ENCODE data around the gene LRP1B. TPM values are rescaled to one million over a fixed set of nuclear protein-coding genes. Genes with fewer than 3 reads are reported as not detected.

LRP1B gene
- total and polyA plus RNA-seq, 2 of the 8 experiments (the other 6 are each of a cell fraction or from before 2014, with no cell fraction given): 0.03 TPM; not detected in 1

DNA sequence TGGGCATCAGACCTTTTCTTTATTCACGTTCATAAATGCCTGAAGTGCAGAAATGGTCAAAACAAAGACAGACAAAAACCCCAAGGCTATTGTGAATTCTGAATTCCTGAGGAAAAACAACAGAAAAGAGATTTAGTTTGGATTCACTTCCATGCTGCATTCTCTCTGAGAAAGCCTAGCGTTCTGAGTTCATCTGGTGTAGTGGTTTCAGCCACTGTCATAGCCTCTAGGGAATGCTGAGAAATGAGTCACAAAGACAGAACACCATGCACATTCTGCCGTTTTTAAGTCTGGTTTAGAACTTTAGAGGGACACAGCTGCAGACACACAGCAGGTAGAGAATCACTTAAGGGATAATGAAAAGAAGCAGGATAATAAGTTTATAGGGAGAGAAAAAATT is 93.8 kb downstream of the LRP1B start (continued):
- TF ChIP-seq, protein P1, sequence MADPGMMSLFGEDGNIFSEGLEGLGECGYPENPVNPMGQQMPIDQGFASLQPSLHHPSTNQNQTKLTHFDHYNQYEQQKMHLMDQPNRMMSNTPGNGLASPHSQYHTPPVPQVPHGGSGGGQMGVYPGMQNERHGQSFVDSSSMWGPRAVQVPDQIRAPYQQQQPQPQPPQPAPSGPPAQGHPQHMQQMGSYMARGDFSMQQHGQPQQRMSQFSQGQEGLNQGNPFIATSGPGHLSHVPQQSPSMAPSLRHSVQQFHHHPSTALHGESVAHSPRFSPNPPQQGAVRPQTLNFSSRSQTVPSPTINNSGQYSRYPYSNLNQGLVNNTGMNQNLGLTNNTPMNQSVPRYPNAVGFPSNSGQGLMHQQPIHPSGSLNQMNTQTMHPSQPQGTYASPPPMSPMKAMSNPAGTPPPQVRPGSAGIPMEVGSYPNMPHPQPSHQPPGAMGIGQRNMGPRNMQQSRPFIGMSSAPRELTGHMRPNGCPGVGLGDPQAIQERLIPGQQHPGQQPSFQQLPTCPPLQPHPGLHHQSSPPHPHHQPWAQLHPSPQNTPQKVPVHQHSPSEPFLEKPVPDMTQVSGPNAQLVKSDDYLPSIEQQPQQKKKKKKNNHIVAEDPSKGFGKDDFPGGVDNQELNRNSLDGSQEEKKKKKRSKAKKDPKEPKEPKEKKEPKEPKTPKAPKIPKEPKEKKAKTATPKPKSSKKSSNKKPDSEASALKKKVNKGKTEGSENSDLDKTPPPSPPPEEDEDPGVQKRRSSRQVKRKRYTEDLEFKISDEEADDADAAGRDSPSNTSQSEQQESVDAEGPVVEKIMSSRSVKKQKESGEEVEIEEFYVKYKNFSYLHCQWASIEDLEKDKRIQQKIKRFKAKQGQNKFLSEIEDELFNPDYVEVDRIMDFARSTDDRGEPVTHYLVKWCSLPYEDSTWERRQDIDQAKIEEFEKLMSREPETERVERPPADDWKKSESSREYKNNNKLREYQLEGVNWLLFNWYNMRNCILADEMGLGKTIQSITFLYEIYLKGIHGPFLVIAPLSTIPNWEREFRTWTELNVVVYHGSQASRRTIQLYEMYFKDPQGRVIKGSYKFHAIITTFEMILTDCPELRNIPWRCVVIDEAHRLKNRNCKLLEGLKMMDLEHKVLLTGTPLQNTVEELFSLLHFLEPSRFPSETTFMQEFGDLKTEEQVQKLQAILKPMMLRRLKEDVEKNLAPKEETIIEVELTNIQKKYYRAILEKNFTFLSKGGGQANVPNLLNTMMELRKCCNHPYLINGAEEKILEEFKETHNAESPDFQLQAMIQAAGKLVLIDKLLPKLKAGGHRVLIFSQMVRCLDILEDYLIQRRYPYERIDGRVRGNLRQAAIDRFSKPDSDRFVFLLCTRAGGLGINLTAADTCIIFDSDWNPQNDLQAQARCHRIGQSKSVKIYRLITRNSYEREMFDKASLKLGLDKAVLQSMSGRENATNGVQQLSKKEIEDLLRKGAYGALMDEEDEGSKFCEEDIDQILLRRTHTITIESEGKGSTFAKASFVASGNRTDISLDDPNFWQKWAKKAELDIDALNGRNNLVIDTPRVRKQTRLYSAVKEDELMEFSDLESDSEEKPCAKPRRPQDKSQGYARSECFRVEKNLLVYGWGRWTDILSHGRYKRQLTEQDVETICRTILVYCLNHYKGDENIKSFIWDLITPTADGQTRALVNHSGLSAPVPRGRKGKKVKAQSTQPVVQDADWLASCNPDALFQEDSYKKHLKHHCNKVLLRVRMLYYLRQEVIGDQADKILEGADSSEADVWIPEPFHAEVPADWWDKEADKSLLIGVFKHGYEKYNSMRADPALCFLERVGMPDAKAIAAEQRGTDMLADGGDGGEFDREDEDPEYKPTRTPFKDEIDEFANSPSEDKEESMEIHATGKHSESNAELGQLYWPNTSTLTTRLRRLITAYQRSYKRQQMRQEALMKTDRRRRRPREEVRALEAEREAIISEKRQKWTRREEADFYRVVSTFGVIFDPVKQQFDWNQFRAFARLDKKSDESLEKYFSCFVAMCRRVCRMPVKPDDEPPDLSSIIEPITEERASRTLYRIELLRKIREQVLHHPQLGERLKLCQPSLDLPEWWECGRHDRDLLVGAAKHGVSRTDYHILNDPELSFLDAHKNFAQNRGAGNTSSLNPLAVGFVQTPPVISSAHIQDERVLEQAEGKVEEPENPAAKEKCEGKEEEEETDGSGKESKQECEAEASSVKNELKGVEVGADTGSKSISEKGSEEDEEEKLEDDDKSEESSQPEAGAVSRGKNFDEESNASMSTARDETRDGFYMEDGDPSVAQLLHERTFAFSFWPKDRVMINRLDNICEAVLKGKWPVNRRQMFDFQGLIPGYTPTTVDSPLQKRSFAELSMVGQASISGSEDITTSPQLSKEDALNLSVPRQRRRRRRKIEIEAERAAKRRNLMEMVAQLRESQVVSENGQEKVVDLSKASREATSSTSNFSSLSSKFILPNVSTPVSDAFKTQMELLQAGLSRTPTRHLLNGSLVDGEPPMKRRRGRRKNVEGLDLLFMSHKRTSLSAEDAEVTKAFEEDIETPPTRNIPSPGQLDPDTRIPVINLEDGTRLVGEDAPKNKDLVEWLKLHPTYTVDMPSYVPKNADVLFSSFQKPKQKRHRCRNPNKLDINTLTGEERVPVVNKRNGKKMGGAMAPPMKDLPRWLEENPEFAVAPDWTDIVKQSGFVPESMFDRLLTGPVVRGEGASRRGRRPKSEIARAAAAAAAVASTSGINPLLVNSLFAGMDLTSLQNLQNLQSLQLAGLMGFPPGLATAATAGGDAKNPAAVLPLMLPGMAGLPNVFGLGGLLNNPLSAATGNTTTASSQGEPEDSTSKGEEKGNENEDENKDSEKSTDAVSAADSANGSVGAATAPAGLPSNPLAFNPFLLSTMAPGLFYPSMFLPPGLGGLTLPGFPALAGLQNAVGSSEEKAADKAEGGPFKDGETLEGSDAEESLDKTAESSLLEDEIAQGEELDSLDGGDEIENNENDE (IDR thresholded peaks at IDR 0.05; ENCODE audit: insufficient replicate concordance, low read length): no peak
- TF ChIP-seq JUND (IDR thresholded peaks at IDR 0.05; ENCODE audit: low read length): no peak
- no peak for TF ChIP-seq CTBP2 (IDR thresholded peaks at IDR 0.05; ENCODE audit: borderline replicate concordance, insufficient read depth, insufficient read length, low read length)
- TF ChIP-seq TBP (IDR thresholded peaks at IDR 0.05; ENCODE audit: low read depth, low read length): no peak

Measured in H1 (cell line).